ENCODE data around the gene IL17RB.

IL17RB gene

DNA sequence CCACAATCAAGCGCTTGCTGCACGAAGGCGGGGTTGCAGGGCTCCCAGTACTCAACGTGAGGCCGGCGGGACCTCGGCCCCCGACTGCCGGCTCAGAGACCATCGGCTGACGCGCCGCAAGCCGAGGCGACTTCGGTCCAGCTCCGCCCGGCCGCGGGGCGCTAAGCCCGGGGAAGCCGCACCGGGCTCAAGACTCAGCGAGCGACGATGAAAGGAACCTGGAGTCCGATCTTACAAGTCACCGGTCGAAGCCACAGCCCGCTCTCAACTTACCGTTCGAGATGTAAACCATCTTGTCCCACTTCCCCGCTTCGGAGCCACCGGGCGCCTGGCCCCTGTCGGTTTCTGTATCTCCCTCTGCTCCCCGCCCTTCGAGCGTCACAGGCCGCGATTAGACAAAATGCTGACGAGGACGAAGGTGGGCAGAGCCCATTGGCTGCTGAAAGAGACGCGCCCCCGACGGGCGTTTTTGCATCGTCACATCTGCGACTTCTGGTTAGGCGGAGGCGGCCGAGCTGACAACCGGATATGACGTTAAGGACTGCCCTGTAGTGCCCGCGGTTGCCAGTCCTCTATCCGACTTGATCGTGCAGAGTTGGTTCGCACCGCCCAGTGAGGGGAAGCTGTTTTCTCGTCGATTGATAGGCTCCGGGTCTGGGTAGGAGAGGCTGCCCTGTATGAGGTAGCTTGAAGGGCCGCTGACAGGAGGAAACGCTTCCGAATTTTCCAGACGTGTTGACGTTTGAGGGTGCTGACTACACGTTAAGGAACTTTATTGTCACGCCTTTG lies 45.3 kb downstream of the IL17RB start, which contains the start of gene SELENOK:
Gene SELENOK (minus strand): TSS at position 363 of the 789 bp plus-strand sequence.
- peak within 1 kb of the TSS; percentile 79 for H3K9ac ChIP-seq (ENCODE audit: low read depth, low read length)

GRCh38 chr3:53892286-53892637 lies 45.9 kb downstream of the IL17RB start:
- Histone ChIP-seq H3K4me3 (ENCODE audit: low read depth, low read length) (peak overlapping the region; percentile 82), H3K36me3 (ENCODE audit: control insufficient read depth, insufficient read depth, low read length) (peaks cover 14% of the 10 kb centered on the region), H3K4me1 (ENCODE audit: control insufficient read depth, insufficient read depth, low read length) (no peaks in the 10 kb centered on the region), H3K27ac (ENCODE audit: low read depth, low read length) (peak overlapping the region; percentile 84), H3K9me3 (ENCODE audit: control insufficient read depth, insufficient read depth, low read length) (no peaks in the 10 kb centered on the region), H3K9ac (ENCODE audit: low read depth, low read length) (no peak overlapping the region), H3K27me3 (ENCODE audit: control insufficient read depth, insufficient read depth, low read length) (no peaks in the 10 kb centered on the region)

More for the DNA sequence above, 45.3 kb downstream of the IL17RB start, which contains the start of gene SELENOK:
- H3K4me3 ChIP-seq (ENCODE audit: low read depth, low read length) = peak within 1 kb of the TSS; percentile 82
- no peaks in the 10 kb centered on the region for H3K27me3 ChIP-seq (ENCODE audit: control insufficient read depth, insufficient read depth, low read length)
- no peaks in the 10 kb centered on the region for H3K4me1 ChIP-seq (ENCODE audit: control insufficient read depth, insufficient read depth, low read length)
- H3K9me3 ChIP-seq (ENCODE audit: control insufficient read depth, insufficient read depth, low read length) = no peaks in the 10 kb centered on the region
- peak within 1 kb of the TSS; percentile 89 for H3K27ac ChIP-seq (ENCODE audit: low read depth, low read length)
- peaks cover 20% of the 10 kb centered on the region for H3K36me3 ChIP-seq (ENCODE audit: control insufficient read depth, insufficient read depth, low read length)

GRCh38 chr3:53899750-53900149 lies 53.4 kb downstream of the IL17RB start:
- Histone ChIP-seq H3K9me3 (ENCODE audit: control insufficient read depth, insufficient read depth, low read length) (no peaks in the 10 kb centered on the region), H3K36me3 (ENCODE audit: control insufficient read depth, insufficient read depth, low read length) (no peaks in the 10 kb centered on the region), H3K4me1 (ENCODE audit: control insufficient read depth, insufficient read depth, low read length) (no peaks in the 10 kb centered on the region), H3K27ac (ENCODE audit: low read depth, low read length) (no peak overlapping the region), H3K27me3 (ENCODE audit: control insufficient read depth, insufficient read depth, low read length) (no peaks in the 10 kb centered on the region), H3K4me3 (ENCODE audit: low read depth, low read length) (no peak overlapping the region), H3K9ac (ENCODE audit: low read depth, low read length) (no peak overlapping the region)

DNA sequence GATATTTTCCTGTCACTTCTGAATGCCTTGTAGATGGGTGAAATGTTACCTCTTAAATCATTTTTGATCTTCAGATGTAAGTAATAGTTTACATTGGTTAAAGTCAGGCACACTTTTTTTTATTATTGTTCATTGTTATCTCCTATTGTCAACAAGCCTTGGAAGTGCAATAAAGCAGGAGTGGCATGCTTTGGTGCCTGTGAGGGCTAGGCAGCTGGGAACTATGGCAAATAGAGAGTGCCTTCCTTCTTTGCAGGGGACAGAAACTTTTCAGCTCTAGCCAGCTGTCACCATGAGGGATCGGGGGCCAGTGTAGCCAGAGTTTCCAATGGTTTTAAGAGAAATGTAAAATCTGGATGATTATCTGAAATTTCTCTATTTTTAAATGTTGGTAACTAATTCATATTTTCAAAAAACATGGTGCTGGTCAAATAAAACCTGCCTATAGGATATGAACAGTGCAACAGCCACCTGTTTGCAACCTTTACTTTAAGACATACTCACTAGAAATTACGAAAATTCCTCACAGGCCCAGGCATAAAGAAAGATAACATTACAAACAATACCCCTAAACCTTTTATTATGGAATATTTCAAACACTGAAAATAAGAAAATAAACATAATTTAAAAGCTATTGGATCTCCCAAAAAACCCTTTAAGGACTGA lies 54.4 kb downstream of the IL17RB start:
- Histone ChIP-seq H3K4me1 (ENCODE audit: control insufficient read depth, insufficient read depth, low read length) (no peaks in the 10 kb centered on the region), H3K9me3 (ENCODE audit: control insufficient read depth, insufficient read depth, low read length) (no peaks in the 10 kb centered on the region), H3K27ac (ENCODE audit: low read depth, low read length) (no peak overlapping the region), H3K4me3 (ENCODE audit: low read depth, low read length) (no peak overlapping the region), H3K36me3 (ENCODE audit: control insufficient read depth, insufficient read depth, low read length) (no peaks in the 10 kb centered on the region), H3K9ac (ENCODE audit: low read depth, low read length) (no peak overlapping the region), H3K27me3 (ENCODE audit: control insufficient read depth, insufficient read depth, low read length) (no peaks in the 10 kb centered on the region)

DNA sequence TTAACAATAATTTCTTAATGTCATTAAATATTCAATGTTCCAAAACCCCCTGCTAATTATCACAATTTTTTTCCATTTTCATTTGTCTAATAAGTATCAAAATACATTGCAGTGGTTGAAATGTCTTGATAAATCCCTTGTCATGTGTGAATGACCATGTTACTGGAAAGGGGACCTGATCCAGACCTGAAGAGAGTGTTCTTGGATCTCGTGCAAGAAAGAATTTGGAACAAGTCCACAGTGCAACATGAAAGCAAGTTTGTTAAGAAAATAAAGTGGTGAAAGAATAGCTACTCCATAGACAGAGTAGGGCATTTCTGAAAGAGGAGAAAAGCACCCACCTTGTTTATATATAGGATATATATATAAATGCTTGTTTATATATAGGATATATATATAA lies 55.7 kb downstream of the IL17RB start:
- Histone ChIP-seq H3K4me1 (ENCODE audit: control insufficient read depth, insufficient read depth, low read length) (no peaks in the 10 kb centered on the region), H3K9ac (ENCODE audit: low read depth, low read length) (no peak overlapping the region), H3K27me3 (ENCODE audit: control insufficient read depth, insufficient read depth, low read length) (no peaks in the 10 kb centered on the region), H3K4me3 (ENCODE audit: low read depth, low read length) (no peak overlapping the region), H3K36me3 (ENCODE audit: control insufficient read depth, insufficient read depth, low read length) (no peaks in the 10 kb centered on the region), H3K27ac (ENCODE audit: low read depth, low read length) (no peak overlapping the region), H3K9me3 (ENCODE audit: control insufficient read depth, insufficient read depth, low read length) (no peaks in the 10 kb centered on the region)

GRCh38 chr3:53902711-53903110 lies 56.3 kb downstream of the IL17RB start:
- Histone ChIP-seq H3K4me1 (ENCODE audit: control insufficient read depth, insufficient read depth, low read length) (no peaks in the 10 kb centered on the region), H3K9ac (ENCODE audit: low read depth, low read length) (no peak overlapping the region), H3K4me3 (ENCODE audit: low read depth, low read length) (no peak overlapping the region), H3K27ac (ENCODE audit: low read depth, low read length) (no peak overlapping the region), H3K9me3 (ENCODE audit: control insufficient read depth, insufficient read depth, low read length) (no peaks in the 10 kb centered on the region), H3K27me3 (ENCODE audit: control insufficient read depth, insufficient read depth, low read length) (no peaks in the 10 kb centered on the region), H3K36me3 (ENCODE audit: control insufficient read depth, insufficient read depth, low read length) (no peaks in the 10 kb centered on the region)

DNA sequence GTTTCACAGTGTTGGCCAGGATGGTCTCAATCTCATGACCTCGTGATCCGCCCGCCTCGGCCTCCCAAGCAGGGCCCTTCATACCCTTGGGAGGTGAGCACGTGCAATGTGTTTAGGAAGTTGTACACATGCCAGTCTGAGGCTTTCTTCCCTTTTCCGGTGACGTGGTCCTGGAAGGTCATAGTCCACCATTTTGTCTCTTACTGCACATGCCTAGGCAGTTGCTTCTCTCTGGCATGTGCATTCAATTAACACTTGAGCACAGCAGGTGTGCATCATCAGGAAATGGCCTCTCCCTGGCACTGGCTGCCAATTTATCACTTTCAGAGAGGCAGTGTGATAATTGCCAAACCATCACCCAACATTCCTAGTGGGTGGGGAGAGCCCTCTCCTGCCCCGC lies 67.0 kb downstream of the IL17RB start:
- H3K4me3 ChIP-seq (ENCODE audit: low read depth, low read length) = no peak overlapping the region
- no peak overlapping the region for H3K27ac ChIP-seq (ENCODE audit: low read depth, low read length)
- no peak overlapping the region for H3K9ac ChIP-seq (ENCODE audit: low read depth, low read length)
- no peaks in the 10 kb centered on the region for H3K36me3 ChIP-seq (ENCODE audit: control insufficient read depth, insufficient read depth, low read length)
- no peaks in the 10 kb centered on the region for H3K9me3 ChIP-seq (ENCODE audit: control insufficient read depth, insufficient read depth, low read length)
- no peaks in the 10 kb centered on the region for H3K4me1 ChIP-seq (ENCODE audit: control insufficient read depth, insufficient read depth, low read length)
- H3K27me3 ChIP-seq (ENCODE audit: control insufficient read depth, insufficient read depth, low read length) = no peaks in the 10 kb centered on the region

Measured in HUES48 (cell line).